Measurements from ENCODE around the gene NOX3. TPM values are rescaled to one million over a fixed set of nuclear protein-coding genes. Genes with fewer than 3 reads are reported as not detected.
"Not testable (repeated sequence)": the region's sequence is repeated elsewhere in the genome, so short reads cannot be mapped to it uniquely, and the experiment has no call there.

Gene NOX3
- total and polyA plus RNA-seq, 8 donors = not detected

- no peaks in the 10 kb centered on the region for H3K4me1 ChIP-seq
- intact Hi-C loops (cut with DNase I; ENCODE audit: low total_unique reads) = no loop called here
These were observed 18.1 kb upstream of the NOX3 start for GRCh38 chr6:155473741-155474140.

DNA sequence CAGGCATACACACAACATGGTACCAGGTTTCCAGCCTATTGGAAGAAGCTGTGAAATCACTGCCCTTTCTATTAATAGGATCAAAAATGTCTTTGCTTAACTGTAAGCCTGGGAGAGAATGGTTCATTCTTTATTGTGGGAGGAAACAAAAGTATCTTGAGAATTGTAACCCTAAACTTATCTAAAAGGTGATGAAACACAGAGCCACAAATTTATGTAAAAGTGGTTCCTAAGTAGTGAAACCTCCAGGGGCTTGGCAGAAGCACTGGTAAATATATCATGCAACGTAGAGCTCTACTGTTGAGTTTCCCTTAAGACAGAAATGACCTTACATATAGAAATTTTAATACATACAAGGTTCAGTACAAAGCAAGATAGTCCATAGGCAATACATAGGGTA lies 17.2 kb upstream of the NOX3 start:
- TF ChIP-seq, protein P1, sequence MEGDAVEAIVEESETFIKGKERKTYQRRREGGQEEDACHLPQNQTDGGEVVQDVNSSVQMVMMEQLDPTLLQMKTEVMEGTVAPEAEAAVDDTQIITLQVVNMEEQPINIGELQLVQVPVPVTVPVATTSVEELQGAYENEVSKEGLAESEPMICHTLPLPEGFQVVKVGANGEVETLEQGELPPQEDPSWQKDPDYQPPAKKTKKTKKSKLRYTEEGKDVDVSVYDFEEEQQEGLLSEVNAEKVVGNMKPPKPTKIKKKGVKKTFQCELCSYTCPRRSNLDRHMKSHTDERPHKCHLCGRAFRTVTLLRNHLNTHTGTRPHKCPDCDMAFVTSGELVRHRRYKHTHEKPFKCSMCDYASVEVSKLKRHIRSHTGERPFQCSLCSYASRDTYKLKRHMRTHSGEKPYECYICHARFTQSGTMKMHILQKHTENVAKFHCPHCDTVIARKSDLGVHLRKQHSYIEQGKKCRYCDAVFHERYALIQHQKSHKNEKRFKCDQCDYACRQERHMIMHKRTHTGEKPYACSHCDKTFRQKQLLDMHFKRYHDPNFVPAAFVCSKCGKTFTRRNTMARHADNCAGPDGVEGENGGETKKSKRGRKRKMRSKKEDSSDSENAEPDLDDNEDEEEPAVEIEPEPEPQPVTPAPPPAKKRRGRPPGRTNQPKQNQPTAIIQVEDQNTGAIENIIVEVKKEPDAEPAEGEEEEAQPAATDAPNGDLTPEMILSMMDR (IDR thresholded peaks at IDR 0.05) = no peak
- TF ChIP-seq POLR2A (IDR thresholded peaks at IDR 0.05) = no peak
- TF ChIP-seq EP300 (IDR thresholded peaks at IDR 0.05) = no peak
- TF ChIP-seq POLR2AphosphoS5 (IDR thresholded peaks at IDR 0.05) = no peak
- Histone ChIP-seq H3K4me1 (no peaks in the 10 kb centered on the region), H3K36me3 (no peaks in the 10 kb centered on the region), H3K9me3 (peaks cover 0 to 24% (median 7%) of the 10 kb centered on the region in 4 donors), H3K27ac (no peak overlapping the region), H3K27me3 (no peaks in the 10 kb centered on the region), H3K4me3 (no peak overlapping the region)
- intact Hi-C loops (cut with DNase I; ENCODE audit: low total_unique reads) = no loop called here
- no peak for DNase-seq
- 58 to 76% (median 72%) methylated on average over 1 of the region's 1 CpG for WGBS, 5 donors

More at GRCh38 chr6:155473741-155474140, 18.1 kb upstream of the NOX3 start:
- H3K27me3 ChIP-seq = no peaks in the 10 kb centered on the region
- H3K27ac ChIP-seq = no peak overlapping the region
- H3K36me3 ChIP-seq = no peaks in the 10 kb centered on the region
- 82 to 89% (median 86%) methylated on average over 8 of the region's 8 CpGs for WGBS, 5 donors
- TF ChIP-seq, protein P1 (IDR thresholded peaks at IDR 0.05) = no peak
- no peak for TF ChIP-seq POLR2A (IDR thresholded peaks at IDR 0.05)
- no peak for TF ChIP-seq EP300 (IDR thresholded peaks at IDR 0.05)
- no peak for TF ChIP-seq POLR2AphosphoS5 (IDR thresholded peaks at IDR 0.05)
- no peak overlapping the region for H3K4me3 ChIP-seq
- peaks cover 0 to 17% (median 0%) of the 10 kb centered on the region in 4 donors for H3K9me3 ChIP-seq
- no peak for DNase-seq

GRCh38 chr6:155470979-155471616 lies 15.5 kb upstream of the NOX3 start:
- H3K27ac ChIP-seq; H3K4me1 ChIP-seq; intact Hi-C loops (cut with DNase I; ENCODE audit: low total_unique reads); H3K27me3 ChIP-seq; DNase-seq; H3K4me3 ChIP-seq; H3K36me3 ChIP-seq: not testable (repeated sequence)
- H3K9me3 ChIP-seq = peaks cover 0 to 28% (median 10%) of the 10 kb centered on the region in 4 donors
- WGBS, 5 donors = 81 to 89% (median 87%) methylated on average over 5 of the region's 5 CpGs

DNA sequence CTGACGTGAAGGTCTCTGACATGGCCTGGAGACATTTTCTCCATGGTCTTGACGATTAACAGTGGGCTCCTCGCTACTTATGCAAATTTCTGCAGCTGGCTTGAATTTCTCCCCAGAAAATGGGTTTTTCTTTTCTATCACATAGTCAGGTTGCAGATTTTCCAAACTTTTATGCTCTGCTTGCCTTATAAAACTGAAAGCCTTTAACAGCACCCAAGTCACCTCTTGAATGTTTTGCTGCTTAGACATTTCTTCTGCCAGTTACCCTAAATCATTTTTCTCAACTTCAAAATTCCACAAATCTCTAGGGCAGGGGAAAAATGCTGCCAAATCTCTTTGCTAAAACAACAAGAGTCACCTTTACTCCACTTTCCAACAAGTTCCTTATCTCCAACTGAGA lies 12.9 kb upstream of the NOX3 start:
- 85 to 96% (median 92%) methylated on average over 3 of the region's 3 CpGs for WGBS, 5 donors
- H3K36me3 ChIP-seq; H3K27me3 ChIP-seq; H3K27ac ChIP-seq; H3K4me1 ChIP-seq; H3K4me3 ChIP-seq; intact Hi-C loops (cut with DNase I; ENCODE audit: low total_unique reads); DNase-seq: not testable (repeated sequence)
- peaks cover 0 to 28% (median 12%) of the 10 kb centered on the region in 4 donors for H3K9me3 ChIP-seq

DNA sequence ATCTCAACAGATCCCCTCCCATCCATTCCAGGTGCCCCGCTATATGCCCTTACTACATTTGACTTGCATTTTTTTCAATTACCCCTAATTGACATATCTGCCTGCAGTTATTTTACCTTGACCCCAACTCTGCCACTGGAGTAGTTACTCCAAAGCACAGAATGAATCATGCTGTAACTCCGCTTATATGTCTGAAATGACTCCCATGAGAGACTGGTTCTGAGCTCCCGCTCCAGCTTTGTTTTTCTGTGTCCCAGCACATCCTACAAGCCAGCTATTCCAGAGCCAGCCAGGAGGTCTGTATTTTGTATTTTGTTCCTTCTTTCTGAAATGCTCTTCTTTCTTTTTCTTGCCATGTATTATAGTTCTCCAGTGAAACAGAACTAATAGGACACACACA lies 10.9 kb upstream of the NOX3 start:
- DNase-seq = no peak
- Histone ChIP-seq H3K9me3 (peaks cover 0 to 28% (median 12%) of the 10 kb centered on the region in 4 donors), H3K36me3 (no peaks in the 10 kb centered on the region), H3K4me1 (no peaks in the 10 kb centered on the region), H3K27ac (no peak overlapping the region), H3K4me3 (no peak overlapping the region), H3K27me3 (no peaks in the 10 kb centered on the region)
- intact Hi-C loops (cut with DNase I; ENCODE audit: low total_unique reads) = no loop called here
- no peak for TF ChIP-seq POLR2A (IDR thresholded peaks at IDR 0.05)
- no peak for TF ChIP-seq POLR2AphosphoS5 (IDR thresholded peaks at IDR 0.05)
- TF ChIP-seq EP300 (IDR thresholded peaks at IDR 0.05) = no peak
- TF ChIP-seq, protein P1 (IDR thresholded peaks at IDR 0.05) = no peak
- 86 to 99% (median 96%) methylated on average over 3 of the region's 3 CpGs for WGBS, 5 donors
